HG02571 (cell line): Measurements from ENCODE around the gene SUPT16H.
"Not testable (repeated sequence)": the region's sequence is repeated elsewhere in the genome, so short reads cannot be mapped to it uniquely, and the experiment has no call there.

Source experiments
- ATAC-seq: cut with Tn5 transposase; IDR thresholded peaks from one replicate; pipeline ENCODE4 v1.9.1; 2021; ENCODE audit warnings: mild to moderate bottlenecking, moderate library complexity; ENCODE audit not compliant: unreplicated experiment

Gene SUPT16H

GRCh38 chr14:21383848-21384493 is at the start of gene SUPT16H:
TSS of gene SUPT16H (minus strand) at chr14:21384019. CDS start at chr14:21383927, 92 bp downstream.
- peak; percentile 88 for ATAC-seq

GRCh38 chr14:21431126-21431525 is 47.3 kb upstream of the SUPT16H start:
- ATAC-seq, result no peak

GRCh38 chr14:21428930-21429329 is 45.1 kb upstream of the SUPT16H start:
- no peak for ATAC-seq

GRCh38 chr14:21426692-21427091 is 42.9 kb upstream of the SUPT16H start:
- ATAC-seq, result no peak

- ATAC-seq, result no peak
Measured at GRCh38 chr14:21419528-21419927, 35.7 kb upstream of the SUPT16H start.

GRCh38 chr14:21415329-21415728 is 31.5 kb upstream of the SUPT16H start:
- no peak for ATAC-seq

- no peak for ATAC-seq
Measured at GRCh38 chr14:21414137-21414631, 30.4 kb upstream of the SUPT16H start.

- ATAC-seq, result no peak
Measured at GRCh38 chr14:21408147-21408546, 24.3 kb upstream of the SUPT16H start.

GRCh38 chr14:21406213-21406612 is 22.4 kb upstream of the SUPT16H start:
- ATAC-seq, result no peak

GRCh38 chr14:21405097-21405496 is 21.3 kb upstream of the SUPT16H start:
- ATAC-seq, result no peak

GRCh38 chr14:21399311-21399870 is 15.6 kb upstream of the SUPT16H start:
- no peak for ATAC-seq

- no peak for ATAC-seq
Measured at GRCh38 chr14:21398901-21399300, 15.1 kb upstream of the SUPT16H start.

GRCh38 chr14:21395450-21395849 is 11.6 kb upstream of the SUPT16H start:
- no peak for ATAC-seq

GRCh38 chr14:21385188-21385904 is 1.5 kb upstream of the SUPT16H start:
- ATAC-seq, result no peak

- ATAC-seq, result no peak
Measured at GRCh38 chr14:21384494-21384851, 654 bp upstream of the SUPT16H start.

- peak; percentile 31 for ATAC-seq
Measured at GRCh38 chr14:21382886-21383847, 652 bp downstream of the SUPT16H start.

- ATAC-seq, result no peak
Measured at GRCh38 chr14:21382095-21382494, 1.7 kb downstream of the SUPT16H start.

- no peak for ATAC-seq
Measured at GRCh38 chr14:21379338-21379737, 4.5 kb downstream of the SUPT16H start.

- ATAC-seq, result no peak
Measured at GRCh38 chr14:21373980-21374379, 9.8 kb downstream of the SUPT16H start.

- ATAC-seq, result not testable (repeated sequence)
Measured at GRCh38 chr14:21372814-21373213, 11.0 kb downstream of the SUPT16H start.
